Erythroblast (primary cell): ENCODE data around the gene PDCD4.
"Not testable (repeated sequence)": the region's sequence is repeated elsewhere in the genome, so short reads cannot be mapped to it uniquely, and the experiment has no call there.

Experiments
- DNase-seq, 2 experiments: peaks; one replicate each; lab custom pipeline; 2025; lab: John Stamatoyannopoulos, UW
- GATA1 ChIP-seq: IDR thresholded peaks from 2 replicates; pipeline ENCODE4 v1.6.1; 2011; ENCODE audit warnings: low read depth, mild to moderate bottlenecking, control low read depth, low read length, moderate library complexity
- POLR2A ChIP-seq: IDR thresholded peaks from 2 replicates; pipeline ENCODE4 v1.6.1; 2011; ENCODE audit warnings: mild to moderate bottlenecking, low read length

PDCD4 gene

DNA sequence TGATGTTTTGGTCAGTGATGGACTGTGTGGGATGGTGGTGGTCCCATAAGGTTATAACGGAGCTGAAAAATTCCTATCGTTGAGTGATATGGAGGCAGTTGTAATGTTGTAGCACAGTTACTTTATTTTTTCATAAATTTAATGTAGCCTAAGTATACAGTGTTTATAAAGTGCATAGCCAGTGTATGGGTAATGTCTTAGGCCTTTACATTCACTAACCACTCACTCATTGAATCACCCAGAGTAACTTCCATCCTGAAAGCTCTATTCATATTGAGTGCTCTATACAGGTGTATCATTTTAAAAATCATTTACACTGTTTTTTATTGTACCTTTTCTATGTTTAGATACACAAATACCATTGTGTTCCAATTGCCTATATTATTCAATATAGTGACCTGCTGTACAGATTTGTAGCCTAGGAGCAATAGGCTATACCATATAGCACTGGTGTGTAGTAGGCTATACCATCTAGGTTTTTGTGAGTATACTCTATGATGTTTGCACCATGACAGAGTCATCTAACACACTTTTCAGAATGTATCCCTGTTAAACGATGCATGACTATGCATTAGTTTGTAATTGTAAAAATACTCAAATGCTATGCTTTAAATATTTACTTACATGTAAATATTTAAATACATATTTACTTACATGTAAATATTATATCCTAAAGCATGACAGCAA is 21.0 kb downstream of the PDCD4 start:
- TF ChIP-seq GATA1 (no peak), POLR2A (no peak)
- DNase-seq = no peak

DNA sequence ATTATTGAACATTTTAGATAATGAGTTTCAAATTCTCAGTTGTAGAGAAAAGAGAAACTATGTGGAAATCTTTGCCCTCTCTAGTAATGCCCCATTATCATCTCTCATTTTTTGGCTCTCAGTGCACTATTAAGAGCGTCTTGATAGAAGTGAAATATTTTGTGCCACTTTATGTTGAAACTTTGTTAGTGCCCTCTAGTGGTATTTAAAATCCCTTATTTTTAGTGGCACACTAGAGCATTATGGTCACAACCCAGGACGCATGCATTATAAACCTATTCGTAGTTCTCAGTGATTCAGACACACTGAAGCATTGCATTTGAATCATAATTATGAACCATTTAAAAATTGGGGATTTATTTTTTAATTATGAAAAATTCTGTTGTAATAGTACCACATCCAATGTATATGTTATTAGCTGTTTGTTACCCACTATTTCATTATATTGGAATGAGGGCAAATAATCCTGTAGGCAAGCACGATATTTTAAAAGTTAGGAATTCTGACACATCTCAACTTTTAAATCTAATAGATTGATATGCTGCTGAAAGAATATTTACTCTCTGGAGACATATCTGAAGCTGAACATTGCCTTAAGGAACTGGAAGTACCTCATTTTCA is 21.9 kb downstream of the PDCD4 start:
- peak; percentile 60 to 69 for DNase-seq
- peak; percentile 16 for TF ChIP-seq POLR2A
- no peak for TF ChIP-seq GATA1

DNA sequence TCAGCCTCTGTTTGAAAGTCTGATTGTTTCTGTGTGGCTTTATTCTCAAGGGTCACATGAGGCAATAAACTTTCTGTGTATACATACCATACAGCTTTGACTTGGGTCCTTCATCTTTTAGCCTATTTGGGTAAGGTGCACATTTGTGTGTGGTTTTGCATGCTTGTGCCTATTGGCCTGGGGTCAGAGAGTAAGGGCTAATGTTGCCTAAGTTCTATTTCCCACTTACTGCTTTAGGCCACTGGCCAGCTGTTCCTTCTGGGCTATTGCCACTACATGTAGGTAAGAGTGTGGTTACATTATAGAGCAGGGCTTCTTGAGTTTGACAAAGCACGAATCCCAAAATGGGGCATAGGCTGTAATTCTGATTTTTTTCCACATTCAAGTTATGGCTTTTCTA is 25.5 kb downstream of the PDCD4 start:
- DNase-seq = no peak
- TF ChIP-seq POLR2A (no peak), GATA1 (no peak)

DNA sequence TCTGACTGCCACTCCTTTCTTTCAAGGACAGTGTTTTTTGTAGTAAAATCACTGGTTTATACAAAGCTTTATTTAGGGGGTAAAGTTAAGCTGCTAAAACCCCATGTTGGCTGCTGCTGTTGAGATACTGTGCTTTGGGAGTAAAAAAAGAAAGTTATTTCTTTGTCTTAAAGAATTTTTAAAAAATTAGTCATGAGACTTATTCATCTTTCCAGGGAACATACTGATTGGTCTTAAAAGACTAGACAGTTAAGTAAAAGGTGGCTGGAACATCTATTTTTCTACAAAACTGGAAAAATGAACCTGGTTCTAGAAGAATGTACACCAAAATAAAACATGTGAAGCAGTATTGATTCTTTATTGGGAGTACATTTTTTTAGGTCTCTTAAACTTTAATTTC is 26.7 kb downstream of the PDCD4 start:
- no peak for DNase-seq
- no peak for TF ChIP-seq POLR2A
- no peak for TF ChIP-seq GATA1

DNA sequence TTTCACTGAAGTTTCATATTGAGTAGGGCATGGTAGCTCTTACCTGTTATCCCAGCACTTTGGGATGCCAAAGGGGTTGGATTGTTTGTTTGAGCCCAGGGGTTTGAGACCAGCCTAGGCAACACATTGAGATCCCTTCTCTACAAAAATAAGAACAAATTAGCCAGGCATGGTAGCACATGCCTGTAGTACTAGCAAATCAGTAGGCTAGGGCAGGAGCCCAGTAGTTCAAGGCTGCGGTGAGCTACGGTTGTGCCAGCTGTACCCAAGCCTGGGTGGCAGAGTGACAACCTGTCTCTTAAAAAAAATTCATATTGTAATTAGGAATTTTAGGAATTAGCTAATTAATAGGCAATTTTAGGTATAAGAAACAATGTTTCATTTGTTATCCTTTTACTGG is 29.3 kb downstream of the PDCD4 start:
- TF ChIP-seq GATA1 (no peak), POLR2A (no peak)
- no peak for DNase-seq

DNA sequence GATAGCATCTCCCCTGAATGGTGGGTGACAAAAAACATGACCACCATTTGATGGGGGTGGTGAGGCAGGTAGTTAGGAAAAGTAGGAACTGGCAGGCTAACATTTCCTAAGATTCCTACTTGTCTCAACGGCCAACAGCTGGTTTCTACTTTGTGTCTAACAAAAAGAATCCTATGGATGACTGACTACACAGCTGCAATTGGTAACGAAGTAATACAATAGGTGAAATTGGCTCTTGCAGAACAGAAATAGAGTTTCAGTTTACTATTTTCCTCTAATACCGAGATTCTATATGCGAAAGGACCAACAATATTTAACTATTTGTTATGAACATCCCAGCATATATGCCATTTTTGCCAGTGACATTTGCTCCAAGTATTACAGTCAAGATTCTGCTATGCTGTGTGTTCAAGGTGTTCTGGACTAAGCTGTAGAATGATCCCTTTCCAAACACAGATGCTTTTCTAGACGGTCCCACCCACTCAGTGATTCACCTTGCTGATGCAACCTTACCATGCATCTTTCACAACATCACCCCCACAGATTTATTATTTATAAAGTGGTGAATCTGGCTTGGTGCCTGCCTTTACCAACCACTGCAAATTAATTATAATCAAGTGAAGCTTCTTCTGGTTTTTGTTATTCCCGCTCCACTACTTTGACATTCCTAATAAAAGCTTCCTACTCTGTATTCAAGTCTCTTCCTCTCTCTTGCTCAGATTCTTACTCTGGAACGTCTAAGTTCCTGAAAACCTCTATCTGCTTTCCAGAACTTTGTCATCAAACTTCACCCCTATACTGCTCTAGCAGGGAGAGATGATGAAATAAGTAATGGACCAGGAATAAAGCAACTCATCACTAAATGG is 30.5 kb downstream of the PDCD4 start:
- peak in 1 of 2 experiments; percentile 56 for DNase-seq
- TF ChIP-seq POLR2A = no peak
- TF ChIP-seq GATA1 = no peak

DNA sequence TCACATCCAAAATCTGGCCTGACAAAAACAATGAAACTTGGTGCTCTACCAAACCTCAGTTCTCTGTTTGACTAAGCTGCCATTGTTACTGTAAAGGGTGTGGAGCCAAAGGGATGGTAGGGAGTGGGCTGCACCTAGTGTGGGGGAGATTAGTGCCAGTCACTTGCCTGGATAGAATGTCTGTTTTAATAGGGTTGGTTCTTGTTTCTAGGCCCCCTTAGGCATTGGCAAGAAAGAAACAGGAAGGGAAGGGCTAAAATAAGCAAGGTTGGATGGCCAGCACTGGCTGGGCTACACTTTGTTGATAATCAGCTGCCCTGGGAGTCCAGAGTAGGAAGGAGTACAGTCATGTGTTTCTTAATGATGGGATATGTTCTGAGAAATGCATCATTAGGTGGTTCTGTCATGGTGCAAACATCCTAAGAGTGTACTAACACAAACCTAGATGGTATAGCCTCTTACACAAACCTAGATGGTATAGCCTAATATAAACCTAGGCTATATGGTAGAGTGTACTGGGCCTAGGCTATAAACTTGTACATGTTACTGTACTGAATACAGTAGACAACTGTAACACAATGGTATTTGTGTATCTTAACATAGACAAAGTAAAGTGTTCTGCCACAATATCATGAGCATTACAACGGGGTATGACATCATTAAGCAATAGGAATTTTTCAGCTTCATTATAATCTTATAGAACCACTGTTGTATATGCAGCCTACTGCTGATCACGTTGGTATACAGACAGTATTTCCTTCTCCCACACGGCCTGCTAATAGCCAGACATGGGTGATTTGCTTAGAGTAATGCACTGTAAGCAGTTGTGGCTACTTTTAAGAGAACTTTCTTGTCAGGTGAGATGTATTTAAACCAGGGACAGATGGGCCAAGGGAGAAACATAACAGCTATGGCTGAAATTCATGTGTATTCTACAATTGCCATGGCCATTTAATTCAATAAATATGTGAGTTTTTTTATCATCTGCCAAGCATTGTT is 31.9 kb downstream of the PDCD4 start:
- TF ChIP-seq GATA1 = no peak
- TF ChIP-seq POLR2A = peak; percentile 9
- DNase-seq = no peak

DNA sequence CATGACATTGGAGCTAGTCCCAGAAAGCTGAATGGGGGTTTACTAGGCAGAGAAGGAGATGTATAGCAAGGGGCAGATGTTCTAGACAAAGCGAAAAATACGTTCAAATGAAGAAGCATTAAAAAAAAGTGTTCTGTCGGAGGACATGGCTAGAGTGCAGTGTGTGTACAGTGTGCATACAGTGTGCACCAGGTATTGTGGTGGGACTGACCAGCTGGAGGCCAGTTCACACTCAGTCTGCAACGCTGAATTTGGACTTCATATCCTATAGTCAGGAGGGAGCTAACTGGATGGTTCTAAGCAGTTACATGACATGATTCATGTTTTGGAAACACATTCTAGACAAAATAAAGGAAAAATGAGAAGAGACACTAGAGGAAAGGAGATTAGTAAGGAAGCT is 38.4 kb downstream of the PDCD4 start:
- DNase-seq = no peak
- TF ChIP-seq GATA1 = no peak
- TF ChIP-seq POLR2A = no peak

DNA sequence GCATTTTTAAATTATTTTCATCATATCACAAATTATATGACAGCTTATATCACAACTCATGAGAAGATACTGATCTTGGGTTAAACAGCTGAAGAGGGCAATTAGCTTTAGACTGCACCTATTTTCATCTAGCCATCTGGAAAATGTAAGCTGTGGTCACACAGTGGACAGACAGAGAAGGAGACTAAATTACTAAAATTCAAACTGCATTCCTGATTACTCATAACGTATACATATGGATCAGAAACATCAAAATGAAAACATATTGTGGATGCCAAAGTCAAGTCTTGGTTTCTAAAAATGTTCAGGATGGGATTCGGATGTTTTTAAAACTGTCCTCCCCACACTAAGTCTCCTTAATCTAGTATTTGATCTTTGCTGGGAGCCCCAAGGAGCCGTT is 40.6 kb downstream of the PDCD4 start:
- DNase-seq = no peak
- TF ChIP-seq GATA1 (no peak), POLR2A (no peak)

DNA sequence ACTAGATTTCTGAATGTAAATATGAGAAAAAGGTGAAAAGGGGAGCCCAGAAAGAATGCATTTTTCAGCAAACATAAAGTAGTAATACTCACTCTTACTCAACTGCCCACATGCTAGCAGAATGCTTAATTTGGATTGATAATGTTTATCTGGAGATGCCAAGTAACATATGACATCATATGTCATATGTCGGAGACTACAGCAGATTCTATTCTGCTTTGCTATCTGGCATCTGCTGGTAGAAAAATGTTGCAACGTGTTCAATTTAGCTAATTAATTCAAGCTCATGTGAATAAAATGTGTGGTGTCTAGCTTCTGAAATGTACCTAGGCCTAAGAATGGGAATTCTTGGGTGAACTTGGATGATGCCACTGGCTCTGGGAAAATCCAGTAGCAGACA is 42.7 kb downstream of the PDCD4 start:
- TF ChIP-seq POLR2A (no peak), GATA1 (no peak)
- peak; percentile 73 to 78 for DNase-seq

DNA sequence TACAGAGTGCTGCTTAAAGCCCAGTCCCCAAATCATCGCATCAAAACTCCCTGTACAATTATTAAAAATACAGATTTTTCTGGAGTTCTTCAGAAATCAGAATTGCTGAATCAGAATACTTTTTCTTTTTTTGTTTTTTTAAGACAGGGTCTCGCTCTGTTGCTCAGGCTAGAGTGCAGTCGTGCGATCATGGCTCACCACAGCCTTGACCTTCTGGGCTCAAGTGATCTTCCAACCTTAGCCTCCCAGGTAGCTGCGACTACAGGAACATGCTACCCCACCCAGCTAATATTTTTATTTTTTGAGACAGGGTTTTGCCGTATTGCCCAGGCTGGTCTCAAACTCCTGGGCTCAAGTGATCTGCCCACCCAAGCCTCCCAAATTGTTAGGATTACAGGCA is 43.3 kb downstream of the PDCD4 start:
- no peak for DNase-seq
- TF ChIP-seq GATA1 = no peak

DNA sequence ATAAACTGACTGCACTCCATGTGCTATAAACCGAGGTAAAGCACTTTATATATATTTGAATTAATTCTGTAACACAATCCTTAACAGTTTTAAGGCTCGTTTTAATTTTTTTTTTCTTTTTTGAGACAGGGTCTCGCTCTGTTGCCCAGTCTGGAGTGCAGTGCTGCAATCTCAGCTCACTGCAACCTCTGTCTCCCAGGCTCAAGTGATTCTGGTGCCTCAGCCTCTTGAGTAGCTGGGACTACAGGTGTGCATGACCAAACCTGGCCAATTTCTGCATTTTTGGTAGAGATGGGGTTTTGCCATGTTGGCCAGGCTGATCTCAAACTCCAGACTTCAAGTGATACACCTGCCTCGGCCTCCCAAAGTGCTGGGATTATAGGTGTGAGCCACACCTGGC is 43.9 kb downstream of the PDCD4 start:
- DNase-seq = not testable (repeated sequence)

DNA sequence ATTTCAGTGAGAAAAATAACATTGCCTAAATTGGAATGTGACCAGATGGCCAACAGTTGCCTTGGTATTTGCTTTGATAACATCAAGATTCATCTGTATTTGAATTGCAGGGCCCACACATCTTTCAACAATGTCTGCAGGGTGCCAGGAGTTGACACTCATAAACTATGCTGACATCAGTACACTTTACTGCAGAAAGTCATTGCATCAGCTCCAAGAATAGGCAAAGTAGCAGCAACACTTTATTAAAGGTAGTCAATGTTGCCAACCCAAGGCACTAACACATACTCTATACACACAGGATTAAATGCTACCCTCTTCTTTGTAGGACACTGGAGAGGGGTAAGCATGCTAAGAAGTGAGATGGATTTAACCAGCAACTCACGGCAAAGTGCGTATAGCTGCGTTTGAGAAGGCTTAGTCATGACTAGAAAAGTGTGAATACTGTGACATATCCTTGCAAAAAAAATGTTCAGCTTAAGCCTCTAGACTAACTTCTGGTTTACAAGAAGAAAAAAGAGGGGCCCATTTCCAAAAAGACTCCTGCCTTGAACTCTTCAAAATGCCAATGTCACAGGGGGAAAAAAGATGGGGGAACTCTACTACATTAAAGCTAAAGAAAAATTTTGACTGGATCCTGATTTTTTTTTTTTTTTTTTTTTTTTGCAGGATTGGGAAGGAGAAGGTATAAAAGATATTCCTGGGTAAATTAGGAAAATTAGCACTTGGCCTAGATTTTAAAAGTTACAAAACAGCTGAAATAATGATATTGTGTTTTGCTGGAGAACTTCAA is 45.0 kb downstream of the PDCD4 start:
- TF ChIP-seq POLR2A = no peak
- no peak for TF ChIP-seq GATA1
- DNase-seq = peak in 1 of 2 experiments; percentile 31
